Suprapubic skin (tissue), 4 donors: ENCODE measurements around the gene SCTR.

Experiments
- CTCF ChIP-seq, 2 donors: fragments of 200-600 bp in 1 of 2; fragments of 450-650 bp in 1 of 2; sonication (generic) in 1 of 2; IDR thresholded peaks; one replicate each; pipeline ENCODE4 v1.5.1; 2016 to 2019; ENCODE audit warnings: antibody characterized with exemption in 2 of 2, mild to moderate bottlenecking in 1 of 2, moderate library complexity in 1 of 2
- EP300 ChIP-seq: sonication (generic); formaldehyde crosslinking; IDR thresholded peaks from one replicate; pipeline ENCODE4 v1.6.1; 2017; ENCODE audit warnings: antibody characterized with exemption
- POLR2A ChIP-seq, 2 donors: fragments of 450-650 bp; IDR thresholded peaks; one replicate each; pipeline ENCODE4 v1.6.1; 2017; ENCODE audit warnings: antibody characterized with exemption in 2 of 2, mild to moderate bottlenecking in 2 of 2, moderate library complexity in 2 of 2
- POLR2AphosphoS5 ChIP-seq, 3 donors: sonication (generic); formaldehyde crosslinking; IDR thresholded peaks; one replicate each; pipeline ENCODE4 v1.6.1; 2017; ENCODE audit warnings: antibody characterized with exemption in 3 of 3

GRCh38 chr2:119435953-119436297, 88.4 kb downstream of the SCTR start:
- TF ChIP-seq CTCF (IDR thresholded peaks at IDR 0.05): no peak
- no peak for TF ChIP-seq POLR2A (IDR thresholded peaks at IDR 0.05)
- no peak for TF ChIP-seq POLR2AphosphoS5 (IDR thresholded peaks at IDR 0.05)
- TF ChIP-seq EP300: no peak
